NCI-H146 treated with DMSO at 0.1 percent for 48 hours (cell line): Measurements from ENCODE around the gene CCR5AS.
"Not testable (repeated sequence)": the region's sequence is repeated elsewhere in the genome, so short reads cannot be mapped to it uniquely, and the experiment has no call there.

Experiments
- DNase-seq: peaks from one replicate; lab custom pipeline; 2025; ENCODE audit not compliant: unreplicated experiment; lab: John Stamatoyannopoulos, UW

CCR5AS gene

DNA sequence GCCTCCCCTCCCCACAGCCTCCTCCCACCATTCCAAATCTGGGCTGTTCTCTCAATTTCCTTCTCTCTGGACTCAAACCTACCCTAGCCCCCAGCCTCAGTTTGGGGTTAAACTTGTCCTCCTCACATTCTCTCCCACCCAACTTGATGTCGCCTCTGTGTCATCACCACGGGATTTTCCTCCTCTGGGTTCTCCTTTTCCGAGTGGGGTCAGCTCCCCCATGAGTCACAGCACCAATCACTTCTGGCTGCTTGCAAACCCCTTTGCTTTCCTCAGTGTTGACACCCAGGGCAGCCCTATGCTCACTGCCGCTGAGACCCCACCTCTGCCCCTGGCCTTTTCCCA is 451 bp downstream of the CCR5AS start:
- DNase-seq: no peak

DNA sequence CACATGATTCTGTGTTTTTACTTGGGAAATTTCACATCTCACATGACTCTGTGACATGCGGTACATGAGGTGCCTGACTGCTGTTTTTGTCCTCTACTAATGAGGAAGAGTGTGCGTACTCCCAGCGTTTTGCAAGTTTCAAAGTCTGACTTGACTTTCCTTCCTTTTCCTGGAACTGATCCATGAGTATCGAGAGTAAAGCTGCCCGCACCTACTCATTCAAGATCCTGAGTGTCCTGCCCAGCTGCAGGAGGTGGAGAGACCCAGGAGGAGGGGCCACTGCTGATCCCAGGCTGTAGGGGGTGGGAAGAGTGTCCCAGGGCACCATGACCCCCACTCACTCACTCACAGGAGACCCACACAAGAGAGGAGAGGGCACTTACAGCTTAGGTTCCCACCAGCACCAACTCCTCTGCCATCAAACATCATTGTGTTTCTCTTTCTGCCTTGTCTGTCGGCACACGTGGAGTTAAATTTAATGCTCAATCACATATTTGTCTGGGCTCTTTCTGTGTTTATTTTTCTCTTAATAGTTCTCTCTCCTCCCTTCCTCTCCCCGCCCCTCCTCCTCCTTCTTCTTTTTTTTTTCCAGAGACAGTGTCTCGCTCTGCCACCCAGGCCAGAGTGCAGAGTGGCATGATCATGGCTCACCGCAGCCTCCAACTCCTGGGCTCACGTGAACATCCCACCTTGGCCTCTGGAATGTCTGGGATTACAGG is 1.4 kb downstream of the CCR5AS start:
- no peak for DNase-seq

DNA sequence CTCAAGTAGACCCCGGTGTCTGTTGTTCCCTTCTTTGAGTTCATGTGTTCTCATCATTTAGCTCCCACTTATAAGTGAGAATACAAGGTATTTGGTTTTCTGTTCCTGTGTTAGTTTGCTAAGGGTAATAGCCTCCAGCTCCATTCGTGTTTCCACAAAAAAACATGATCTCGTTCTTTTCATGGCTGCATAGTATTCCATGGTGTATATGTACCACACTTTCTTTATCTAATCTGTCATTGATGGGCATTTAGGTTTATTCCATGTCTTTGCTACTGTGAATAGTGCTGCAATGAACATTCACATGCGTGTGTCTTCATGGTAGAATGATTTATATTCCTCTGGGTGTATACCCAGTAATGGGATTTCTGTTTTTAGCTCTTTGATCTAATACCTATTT is 4.0 kb downstream of the CCR5AS start:
- DNase-seq: not testable (repeated sequence)

DNA sequence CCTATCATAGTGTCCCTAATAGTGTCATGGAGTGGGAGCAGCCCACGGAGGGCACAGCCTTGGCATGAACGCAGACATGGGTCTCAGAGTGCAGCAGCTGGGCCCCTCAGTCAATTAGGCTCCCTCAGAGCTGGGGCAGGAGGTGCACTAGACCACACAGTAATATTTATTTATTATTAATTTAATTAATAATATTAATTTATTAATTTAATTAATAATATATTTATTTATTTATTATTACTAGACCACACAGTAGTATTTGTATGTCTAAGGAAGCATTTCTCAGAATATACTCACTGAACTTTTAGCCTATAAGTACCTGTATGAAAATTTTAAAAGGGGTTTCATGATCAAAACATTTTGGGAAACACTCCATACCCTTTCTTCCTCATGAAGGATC is 5.3 kb downstream of the CCR5AS start:
- no peak for DNase-seq

DNA sequence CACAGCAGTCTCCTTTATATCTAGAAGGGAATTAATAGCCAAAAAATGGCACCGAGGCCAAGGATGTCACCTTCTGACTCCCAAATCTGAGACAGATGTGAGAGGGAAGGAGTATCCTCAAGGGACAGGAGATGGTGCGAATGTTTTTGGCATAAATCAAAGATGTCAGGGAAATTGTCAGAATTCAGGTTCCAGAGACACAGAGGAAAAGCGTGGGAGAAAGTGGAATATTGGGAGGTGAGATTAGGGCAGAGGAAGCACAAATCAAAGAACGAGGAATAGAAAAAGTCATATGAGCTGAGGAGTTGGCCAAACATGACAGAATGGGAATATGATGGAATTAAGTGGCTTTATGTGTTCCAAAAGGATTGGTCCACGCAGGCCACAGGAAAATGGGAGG is 6.0 kb downstream of the CCR5AS start:
- no peak for DNase-seq

DNA sequence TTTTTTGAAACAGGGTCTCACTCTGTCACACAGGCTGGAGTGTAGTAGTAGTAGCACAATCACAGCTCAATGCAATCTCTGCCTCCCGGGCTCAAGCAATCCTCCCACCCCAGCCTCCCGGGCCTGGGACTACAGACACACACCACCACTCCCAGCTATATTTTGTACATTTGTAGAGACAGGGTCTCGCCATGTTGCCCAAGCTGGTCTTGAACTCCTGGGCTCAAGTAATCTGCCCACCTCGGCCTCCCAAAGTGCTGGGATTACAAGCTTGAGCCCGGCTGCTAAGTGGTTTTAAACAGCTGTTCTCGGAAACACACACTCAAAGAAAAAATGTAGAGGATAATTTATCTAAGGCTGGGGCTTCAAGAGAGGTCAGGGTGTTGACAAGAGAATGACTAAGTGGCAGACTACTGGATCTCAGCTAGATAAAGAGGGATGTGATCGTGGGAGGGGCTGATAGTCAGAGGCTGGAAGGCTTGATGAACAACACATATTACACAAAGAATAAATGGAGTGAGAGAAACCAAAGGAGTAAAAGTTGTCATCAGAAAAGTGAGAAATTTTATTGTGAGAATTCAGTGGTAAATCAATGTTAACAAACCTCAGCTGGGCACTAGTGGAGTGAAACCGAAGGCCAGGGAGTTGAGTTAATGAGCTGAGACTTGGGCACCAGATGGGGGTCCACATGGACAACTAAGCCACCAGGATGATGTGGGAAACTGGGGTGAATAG is 6.7 kb downstream of the CCR5AS start:
- DNase-seq: no peak

DNA sequence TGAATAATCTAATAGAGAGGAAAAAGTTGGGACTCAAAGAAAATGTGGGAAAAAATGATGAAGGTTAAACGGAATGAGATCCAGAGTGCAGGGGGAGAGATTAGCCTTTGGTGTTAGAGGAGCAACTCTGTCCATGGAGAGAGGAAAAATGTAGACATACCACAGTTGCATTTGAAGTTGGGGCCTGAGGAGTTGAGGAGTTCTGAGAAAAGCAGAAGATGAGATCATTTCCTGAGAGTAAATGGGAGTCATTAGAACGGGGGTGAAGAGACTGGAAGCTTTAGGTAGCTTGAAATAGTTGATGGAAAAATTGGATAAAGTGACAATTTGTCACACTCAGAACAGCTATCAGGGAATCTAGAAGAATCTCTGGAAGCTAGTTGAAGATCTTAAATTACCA is 7.3 kb downstream of the CCR5AS start:
- DNase-seq: no peak

DNA sequence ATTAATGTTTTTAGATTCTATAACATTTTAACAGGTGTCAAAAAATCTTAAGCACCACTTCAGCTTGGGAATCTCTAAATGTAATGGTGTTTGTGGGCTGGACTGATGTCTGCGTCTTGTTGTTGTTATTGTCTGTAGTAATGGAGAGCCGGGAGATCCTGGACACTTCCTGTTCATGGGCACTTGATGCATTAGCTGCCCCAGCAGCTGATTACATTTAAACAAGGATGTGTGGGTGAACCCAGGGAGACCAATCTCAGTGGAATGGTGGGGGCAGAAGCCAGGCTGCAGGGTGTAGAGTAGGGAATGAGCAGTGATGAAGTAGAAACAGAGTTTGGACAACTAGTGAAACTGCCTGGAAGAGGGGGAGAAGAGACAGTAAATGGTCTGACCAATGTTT is 7.8 kb downstream of the CCR5AS start:
- DNase-seq: no peak

DNA sequence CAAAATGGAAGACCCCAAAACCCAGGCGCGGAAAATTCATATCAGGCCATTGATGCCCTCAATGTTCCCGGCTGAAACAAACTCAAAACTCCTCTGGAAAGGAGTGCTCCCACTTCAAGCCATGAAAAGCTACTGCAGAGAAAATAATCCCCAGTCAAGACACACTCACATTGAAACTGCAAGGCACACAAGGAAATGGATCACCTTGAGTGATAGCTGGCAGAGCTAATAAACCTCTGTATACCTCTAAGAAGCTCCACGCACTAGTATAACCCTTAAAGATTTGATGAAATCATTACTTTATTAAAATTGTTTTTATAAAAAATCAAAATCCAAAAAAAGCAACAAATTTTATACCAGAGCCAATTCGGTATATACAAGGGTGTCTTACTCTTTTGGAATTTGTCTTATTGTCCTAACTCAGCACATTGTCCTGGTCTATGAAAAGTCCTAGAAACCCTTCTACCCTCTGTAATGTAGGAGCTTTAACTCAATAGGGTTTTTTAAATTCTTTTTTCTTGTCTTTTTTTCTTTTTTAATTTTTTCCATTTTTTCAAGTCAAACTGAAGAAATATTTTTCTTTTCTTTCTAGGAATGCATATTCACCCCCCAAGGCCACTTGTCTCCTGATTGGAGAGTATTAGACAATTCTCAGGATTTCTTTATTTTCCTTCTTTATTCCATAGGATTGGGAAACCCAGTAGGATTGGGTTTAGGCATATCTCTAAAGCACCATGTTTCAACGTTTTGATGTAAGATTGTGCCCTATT is 8.5 kb downstream of the CCR5AS start:
- no peak for DNase-seq

DNA sequence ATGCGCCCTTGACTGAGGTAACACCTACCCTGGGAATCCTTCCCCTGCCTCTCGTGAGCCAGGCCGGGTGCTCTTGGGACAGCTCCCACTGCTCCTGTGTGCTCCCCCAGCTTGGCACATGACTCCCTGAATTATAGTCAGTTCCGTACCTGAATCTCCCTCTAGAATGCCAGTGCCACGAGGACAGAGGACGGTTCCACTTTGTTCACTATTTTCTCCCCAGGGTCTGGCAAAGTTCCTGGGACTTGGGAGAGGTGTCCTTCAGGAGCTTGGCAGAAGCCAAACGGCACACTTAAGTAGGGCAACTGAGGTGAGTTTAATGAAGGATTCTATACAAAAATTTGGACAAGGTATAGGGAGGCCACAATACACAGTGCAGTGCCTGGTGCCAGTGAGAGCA is 9.8 kb downstream of the CCR5AS start:
- no peak for DNase-seq

DNA sequence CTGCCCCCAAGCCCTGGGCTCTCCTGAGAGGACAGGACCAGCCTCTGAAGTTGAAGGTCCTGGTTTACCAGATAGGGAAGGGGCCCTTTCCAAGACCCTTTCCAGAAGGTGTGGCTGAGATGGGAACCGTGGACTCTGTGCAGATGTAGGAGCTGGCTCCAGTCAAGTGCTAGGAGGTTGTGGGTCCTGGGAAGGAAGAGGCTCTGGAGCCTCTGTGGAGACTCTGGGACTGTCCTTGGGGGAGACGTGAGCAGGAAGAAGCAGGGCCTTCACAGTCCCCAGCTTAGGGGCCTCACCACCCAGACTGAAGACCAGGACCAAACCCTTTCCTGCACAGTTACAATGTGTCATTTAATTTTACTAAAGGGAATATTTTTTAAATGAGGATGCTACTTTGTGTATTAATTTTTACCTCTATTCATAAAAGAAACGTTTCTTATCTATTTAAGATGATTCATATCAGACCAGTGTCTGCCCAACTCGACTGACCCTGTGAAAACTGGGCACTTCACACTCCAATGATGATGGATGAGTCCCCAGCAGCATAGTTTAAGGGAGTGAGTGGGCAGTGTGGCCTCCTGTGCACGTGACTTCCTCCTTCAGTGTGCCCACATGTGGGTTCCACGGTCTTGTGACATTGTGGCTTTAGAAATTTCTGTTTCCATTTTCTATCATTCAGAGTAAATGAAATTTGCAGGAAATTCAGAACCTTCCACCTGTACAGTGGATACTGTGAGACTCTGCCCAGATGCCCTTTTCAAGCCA is 10.9 kb downstream of the CCR5AS start:
- DNase-seq: no peak

DNA sequence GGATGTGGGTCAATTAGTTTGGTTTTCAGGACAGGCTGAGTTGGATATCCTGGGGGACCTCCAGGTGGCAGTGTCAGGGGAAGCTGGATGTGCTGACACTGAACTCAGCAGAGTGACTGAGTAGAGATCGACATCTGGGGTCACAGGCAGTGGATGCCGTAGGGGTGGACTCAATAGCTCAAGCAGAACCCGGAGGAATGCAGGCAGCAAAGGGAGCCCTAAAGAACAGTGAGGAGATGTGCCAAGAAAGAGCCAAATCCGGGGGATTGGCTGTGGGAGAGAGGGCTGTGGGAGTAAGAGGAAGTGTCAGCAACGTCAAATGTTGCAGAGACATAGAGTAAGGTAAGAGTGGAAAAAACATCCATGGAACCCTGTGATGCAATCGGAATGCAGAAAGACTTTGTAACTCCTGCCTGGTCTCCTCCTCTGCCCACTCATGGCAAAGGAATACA is 11.6 kb downstream of the CCR5AS start:
- DNase-seq: no peak

DNA sequence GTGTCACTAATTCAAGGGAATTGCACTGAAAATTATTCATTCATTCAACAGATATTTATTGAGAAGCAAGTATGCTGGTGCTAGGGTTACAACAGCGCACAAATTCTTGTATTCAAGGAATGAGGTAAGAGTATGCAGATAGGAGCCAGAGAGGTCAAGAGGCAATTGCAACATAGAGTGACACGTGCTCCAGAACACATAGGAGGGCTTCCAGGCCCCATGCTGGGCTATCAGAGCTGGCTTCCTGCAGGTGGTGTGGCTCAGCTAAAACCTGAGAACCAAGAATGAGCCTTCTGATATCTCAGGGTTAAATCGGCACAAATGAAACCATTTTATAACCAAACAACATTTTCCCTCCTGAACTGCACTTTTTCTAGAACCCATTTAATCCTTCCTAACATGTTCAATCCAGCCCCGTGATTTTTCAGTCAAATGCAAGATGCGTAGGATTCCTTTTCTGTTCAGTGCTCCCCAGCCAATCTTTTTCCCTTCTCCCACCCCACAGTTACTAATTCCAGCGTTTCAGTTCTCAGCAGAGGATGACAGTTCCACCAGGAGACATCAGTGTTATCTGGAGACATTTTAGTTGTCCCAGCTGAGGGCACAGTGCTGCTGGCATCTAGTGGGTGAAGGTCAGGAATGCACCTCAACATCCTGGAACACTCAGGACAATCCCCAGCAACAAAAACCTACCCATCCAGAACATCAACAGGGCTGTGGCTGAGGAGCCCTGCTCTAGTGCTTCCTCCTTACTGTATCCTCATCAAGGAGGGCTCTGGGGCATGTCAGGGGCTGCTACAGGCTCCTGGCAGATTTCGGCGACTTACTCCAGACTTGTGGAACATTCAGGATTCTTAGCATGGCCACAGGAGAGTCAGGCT is 13.1 kb downstream of the CCR5AS start:
- DNase-seq: peak; percentile 45

DNA sequence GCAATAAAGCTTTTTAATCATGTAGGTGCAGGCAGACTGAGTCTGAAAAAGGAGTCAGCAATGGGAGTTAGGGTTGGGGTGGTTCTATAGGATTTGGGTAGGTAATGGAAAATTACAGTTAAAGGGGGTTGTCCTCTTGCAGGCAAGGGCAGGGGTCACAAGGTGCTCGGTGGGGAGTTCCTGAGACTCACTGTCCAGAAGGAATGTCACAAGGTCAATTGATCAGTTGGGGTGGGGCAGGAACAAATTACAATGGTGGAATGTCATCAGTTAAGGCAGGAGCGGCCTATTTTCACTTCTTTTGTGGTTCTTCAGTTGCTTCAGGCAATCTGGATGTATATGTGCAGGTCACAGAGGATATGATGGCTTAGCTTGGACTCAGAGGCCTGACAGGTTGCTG is 13.9 kb downstream of the CCR5AS start:
- DNase-seq: no peak

DNA sequence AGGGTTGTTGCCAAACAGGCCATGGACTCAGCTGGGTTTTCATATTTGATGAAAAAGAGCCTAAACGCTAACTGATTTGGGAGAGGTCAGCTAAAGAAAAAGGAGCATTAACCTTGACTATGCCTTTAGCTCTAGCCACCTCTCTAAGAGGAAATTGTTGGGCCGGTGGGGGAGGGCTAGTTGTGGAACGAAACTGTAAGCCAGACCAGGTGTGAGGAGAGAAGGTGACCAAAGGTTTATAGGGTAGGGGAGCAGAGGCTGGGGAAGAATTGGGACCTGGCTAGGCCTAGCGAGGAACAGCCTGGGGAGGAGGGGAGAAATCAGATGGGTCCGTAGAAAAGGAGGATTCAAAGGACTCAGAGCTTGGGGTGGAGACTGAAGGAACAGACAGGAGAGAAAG is 15.3 kb downstream of the CCR5AS start:
- DNase-seq: not testable (repeated sequence)

DNA sequence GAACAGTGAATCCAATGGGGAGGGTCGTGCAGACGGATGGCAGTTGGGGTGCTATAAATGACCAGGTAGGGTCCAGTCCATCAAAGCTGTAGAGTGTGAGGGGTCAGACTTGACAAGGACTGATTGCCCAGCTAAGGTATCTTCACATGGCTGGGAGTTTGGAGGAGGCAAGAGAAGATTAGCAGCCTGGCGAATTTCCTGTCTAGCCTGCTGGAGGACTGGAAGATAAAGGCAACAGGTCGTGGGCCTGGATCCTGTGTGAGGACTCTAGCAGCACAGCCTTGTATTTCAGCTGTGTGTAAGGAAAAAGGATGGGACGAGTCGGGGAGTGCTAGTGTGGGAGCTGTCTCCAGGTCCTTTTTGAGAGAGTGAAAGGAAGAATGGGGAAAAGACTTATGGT is 17.6 kb downstream of the CCR5AS start:
- DNase-seq: no peak

DNA sequence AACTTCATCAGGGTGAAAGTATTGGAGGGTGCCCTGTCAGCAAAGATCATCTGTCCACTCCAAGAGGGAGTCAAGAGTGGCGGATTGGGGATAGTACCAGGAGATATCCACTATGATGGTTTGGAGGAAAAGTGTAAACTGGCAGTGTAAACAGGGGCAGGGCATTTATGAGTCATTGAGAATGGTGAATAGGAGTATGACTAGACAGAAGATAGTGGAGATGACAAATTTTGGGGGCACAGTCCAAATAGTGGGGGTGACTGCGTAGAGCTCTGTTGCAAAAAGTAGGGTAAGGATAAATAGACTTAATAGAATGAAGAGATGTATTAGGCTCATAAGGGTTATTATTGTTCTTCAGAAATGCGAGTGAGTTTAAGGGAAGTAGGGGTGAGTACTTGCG is 18.0 kb downstream of the CCR5AS start:
- not testable (repeated sequence) for DNase-seq

DNA sequence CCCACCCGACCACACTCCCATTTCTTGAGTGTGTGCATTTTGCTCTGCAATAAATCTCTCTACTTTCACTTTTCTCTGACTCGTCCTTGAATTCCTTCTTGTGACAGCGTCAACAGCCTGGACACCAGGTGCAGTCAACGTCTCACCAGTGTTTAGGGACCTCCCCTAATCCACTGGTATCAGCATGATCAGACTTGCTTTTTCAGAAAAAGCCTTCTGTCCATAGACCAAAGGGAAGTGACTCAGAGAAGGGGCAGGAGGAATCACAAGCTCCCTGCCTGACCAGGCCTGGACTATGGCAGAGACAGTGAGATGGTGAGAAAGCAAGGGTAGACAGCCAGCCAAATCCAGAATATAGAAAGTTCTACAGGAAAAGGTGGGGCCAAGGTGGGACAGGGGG is 20.7 kb downstream of the CCR5AS start:
- peak; percentile 19 for DNase-seq

DNA sequence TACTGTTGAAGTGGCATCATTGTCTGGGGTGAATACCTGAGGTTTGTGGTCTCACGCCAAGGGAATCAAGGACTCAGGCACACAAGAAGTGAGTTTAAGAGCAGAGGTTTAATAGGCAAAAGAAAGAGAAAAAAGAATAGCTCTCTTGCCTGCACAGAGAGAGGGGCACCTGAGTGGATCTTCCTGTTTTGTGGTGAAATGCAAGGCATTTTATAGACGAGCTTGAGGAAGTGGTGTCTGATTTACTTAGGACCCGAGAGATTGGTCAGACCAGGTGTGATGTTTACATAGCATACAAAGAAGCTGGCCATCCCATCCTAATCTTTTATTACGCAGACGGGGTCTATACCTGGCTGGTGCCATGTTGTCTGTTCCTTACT is 22.9 kb downstream of the CCR5AS start:
- peak; percentile 23 for DNase-seq

DNA sequence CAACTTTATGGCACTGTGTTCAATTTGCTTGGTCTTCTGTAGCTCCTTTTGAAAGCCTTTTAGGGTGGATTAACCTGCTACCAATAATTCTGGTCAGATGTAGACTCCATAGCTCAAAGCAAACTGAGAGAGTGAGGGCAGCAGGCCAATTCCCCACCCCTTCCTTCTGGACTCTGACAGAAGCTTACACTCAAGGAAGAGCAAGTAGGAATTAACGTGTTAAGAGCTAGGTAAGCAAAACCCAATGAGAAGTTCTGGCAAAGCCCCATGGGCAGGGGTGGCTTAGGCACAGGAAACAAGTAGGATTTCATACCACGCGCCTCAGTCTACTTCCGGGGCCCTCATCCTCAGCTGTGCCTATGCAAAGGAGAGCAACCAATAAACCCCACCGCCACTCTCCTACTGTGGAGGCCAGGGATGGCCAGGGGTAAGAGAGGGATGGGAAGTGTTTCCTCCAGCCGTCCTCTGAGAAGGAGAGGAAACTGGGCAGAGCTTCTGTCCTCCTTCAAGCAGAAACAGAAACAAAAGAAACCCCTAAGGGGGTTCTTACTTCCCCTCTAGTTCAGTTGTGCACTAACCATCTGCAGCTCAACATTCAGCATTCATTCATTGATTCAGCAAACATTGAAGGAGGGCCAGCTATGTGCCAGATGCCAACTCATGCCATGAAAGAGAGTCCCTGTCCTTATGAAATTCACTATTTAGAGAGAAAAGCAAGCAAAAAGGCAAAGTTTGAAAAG is 23.5 kb downstream of the CCR5AS start:
- no peak for DNase-seq
